SH-SY5Y (cell line): ENCODE results near the gene PRAC2.

ENCODE experiments used
- GATA2 ChIP-seq: IDR thresholded peaks from 2 replicates; pipeline ENCODE4 v1.6.1; 2011; ENCODE audit warnings: mild to moderate bottlenecking, low read depth, low read length
- GATA3 ChIP-seq: IDR thresholded peaks from 2 replicates; pipeline ENCODE4 v1.6.1; 2011; ENCODE audit warnings: low read depth, mild to moderate bottlenecking, low read length, moderate library complexity

DNA sequence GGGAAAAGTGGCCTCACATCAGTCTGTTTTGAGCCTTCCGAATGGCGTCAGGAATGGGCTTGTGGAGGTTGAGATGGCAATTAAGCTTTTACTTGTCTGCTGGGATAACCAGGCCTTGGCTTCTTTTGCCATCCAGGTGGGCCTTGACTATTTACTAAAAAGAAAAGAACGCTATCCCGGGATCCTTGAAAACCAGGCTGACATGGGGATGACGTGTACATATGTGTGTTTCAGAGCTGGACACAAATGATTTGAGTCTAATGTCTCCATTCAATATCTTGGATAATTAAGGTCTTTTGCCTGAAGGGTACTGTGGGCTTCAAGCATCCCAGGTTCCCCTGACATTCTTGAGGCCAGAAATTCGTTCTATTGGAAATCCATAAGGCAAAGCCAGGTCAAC lies 38.1 kb downstream of the PRAC2 start:
- TF ChIP-seq GATA3: no peak
- no peak for TF ChIP-seq GATA2
